ENCODE measurements around the gene SMO. TPM values are rescaled to one million over a fixed set of nuclear protein-coding genes. Genes with fewer than 3 reads are reported as not detected.

Gene SMO
- total RNA-seq, 1 experiment from 2014 or later, result not detected

DNA sequence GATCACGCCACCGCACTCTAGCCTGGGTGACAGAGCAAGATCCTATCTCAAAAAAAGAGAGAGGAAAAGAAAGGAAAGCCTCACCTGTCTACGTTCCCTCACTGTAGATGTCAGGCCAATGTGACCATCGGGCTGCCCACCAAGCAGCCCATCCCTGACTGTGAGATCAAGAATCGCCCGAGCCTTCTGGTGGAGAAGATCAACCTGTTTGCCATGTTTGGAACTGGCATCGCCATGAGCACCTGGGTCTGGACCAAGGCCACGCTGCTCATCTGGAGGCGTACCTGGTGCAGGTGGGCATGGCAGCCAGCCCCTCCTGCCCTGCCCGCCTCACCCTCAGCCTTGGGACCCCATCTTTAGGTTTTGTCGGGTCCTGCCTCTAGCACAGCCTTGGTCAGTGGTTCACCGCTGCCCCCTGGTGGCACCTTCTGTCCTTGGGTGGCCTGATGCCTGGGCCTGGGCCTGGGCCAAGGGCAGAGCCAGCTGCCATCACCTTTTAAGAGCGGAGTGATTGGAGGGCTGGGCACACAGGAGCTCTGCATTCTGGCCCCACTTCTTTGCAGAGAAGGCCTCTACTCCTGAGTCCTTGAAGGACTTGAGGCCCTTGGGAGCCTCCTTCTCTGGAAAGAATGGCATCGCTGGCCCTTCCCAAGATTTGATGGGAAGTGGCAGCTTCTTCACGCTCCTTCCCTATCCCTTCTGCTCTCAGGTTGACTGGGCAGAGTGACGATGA lies 22.0 kb downstream of the SMO start:
- intact Hi-C loops (cut with micrococcal nuclease), result loop anchor here (1.0 to 10.0 kb wide), 2 partner anchors 46 to 306 kb away; no protein-coding TSS in a partner anchor
- no peaks in the 10 kb centered on the region for H3K9me3 Mint-ChIP-seq (ENCODE audit: unreplicated experiment)
- H3K4me3 Mint-ChIP-seq (ENCODE audit: unreplicated experiment), result no peak overlapping the region
- H3K36me3 Mint-ChIP-seq (ENCODE audit: insufficient read depth, unreplicated experiment), result no peaks in the 10 kb centered on the region
- CTCF ChIA-PET, result interaction anchor here (0.5 to 5.1 kb wide), 17 partner anchors 9 to 785 kb away, joined by 3 to 72 read pairs (median 3); no protein-coding TSS in a partner anchor
- H3K4me1 Mint-ChIP-seq (ENCODE audit: insufficient read depth, unreplicated experiment), result no peaks in the 10 kb centered on the region
- DNase-seq (ENCODE audit: unreplicated experiment), result peak; percentile 69
- TF ChIP-seq, protein P1, sequence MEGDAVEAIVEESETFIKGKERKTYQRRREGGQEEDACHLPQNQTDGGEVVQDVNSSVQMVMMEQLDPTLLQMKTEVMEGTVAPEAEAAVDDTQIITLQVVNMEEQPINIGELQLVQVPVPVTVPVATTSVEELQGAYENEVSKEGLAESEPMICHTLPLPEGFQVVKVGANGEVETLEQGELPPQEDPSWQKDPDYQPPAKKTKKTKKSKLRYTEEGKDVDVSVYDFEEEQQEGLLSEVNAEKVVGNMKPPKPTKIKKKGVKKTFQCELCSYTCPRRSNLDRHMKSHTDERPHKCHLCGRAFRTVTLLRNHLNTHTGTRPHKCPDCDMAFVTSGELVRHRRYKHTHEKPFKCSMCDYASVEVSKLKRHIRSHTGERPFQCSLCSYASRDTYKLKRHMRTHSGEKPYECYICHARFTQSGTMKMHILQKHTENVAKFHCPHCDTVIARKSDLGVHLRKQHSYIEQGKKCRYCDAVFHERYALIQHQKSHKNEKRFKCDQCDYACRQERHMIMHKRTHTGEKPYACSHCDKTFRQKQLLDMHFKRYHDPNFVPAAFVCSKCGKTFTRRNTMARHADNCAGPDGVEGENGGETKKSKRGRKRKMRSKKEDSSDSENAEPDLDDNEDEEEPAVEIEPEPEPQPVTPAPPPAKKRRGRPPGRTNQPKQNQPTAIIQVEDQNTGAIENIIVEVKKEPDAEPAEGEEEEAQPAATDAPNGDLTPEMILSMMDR (IDR thresholded peaks at IDR 0.05; ENCODE audit: unreplicated experiment), result peak; percentile 79
- no peak overlapping the region for H3K27ac Mint-ChIP-seq (ENCODE audit: low read depth, unreplicated experiment)
- POLR2A ChIA-PET, result interaction anchor here (1.1 kb wide), 1 partner anchor 47 kb away, joined by 3 read pairs; no protein-coding TSS in a partner anchor
- peaks cover 21% of the 10 kb centered on the region for H3K27me3 Mint-ChIP-seq (ENCODE audit: insufficient read depth, unreplicated experiment)
- no TSS peak for BruUV-seq (replicated peaks)

DNA sequence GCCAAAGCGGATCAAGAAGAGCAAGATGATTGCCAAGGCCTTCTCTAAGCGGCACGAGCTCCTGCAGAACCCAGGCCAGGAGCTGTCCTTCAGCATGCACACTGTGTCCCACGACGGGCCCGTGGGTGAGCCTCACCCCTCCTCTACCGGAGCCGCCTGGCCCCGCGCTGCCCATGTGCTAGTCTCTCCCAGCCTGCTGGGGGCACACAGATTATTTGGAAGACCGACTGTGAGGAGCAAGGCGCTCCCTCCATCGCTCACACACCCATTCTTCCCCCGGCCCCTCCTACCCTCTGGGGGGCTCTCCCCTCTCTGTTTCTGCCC lies 22.5 kb downstream of the SMO start:
- ChIA-PET CTCF (interaction anchor here (0.5 to 5.1 kb wide), 10 partner anchors 24 to 785 kb away, joined by 3 to 72 read pairs (median 3); no protein-coding TSS in a partner anchor), POLR2A (interaction anchor here (1.1 kb wide), 1 partner anchor 47 kb away, joined by 3 read pairs; no protein-coding TSS in a partner anchor)
- Mint-ChIP-seq H3K4me1 (ENCODE audit: insufficient read depth, unreplicated experiment) (no peaks in the 10 kb centered on the region), H3K36me3 (ENCODE audit: insufficient read depth, unreplicated experiment) (no peaks in the 10 kb centered on the region), H3K27me3 (ENCODE audit: insufficient read depth, unreplicated experiment) (peaks cover 21% of the 10 kb centered on the region), H3K4me3 (ENCODE audit: unreplicated experiment) (no peak overlapping the region), H3K9me3 (ENCODE audit: unreplicated experiment) (no peaks in the 10 kb centered on the region), H3K27ac (ENCODE audit: low read depth, unreplicated experiment) (no peak overlapping the region)
- DNase-seq (ENCODE audit: unreplicated experiment), result no peak
- intact Hi-C loops (cut with micrococcal nuclease), result loop anchor here (1.0 to 10.0 kb wide), 2 partner anchors 47 to 306 kb away; no protein-coding TSS in a partner anchor
- no TSS peak for BruUV-seq (replicated peaks)
- TF ChIP-seq, protein P1 (IDR thresholded peaks at IDR 0.05; ENCODE audit: unreplicated experiment), result no peak

GRCh38 chr7:129212126-129212525 lies 23.7 kb downstream of the SMO start:
- BruUV-seq (replicated peaks), result no TSS peak
- intact Hi-C loops (cut with micrococcal nuclease), result loop anchor here (10.0 kb wide), 1 partner anchor 307 kb away; no protein-coding TSS in a partner anchor
- no peaks in the 10 kb centered on the region for H3K9me3 Mint-ChIP-seq (ENCODE audit: unreplicated experiment)
- no peak overlapping the region for H3K27ac Mint-ChIP-seq (ENCODE audit: low read depth, unreplicated experiment)
- H3K36me3 Mint-ChIP-seq (ENCODE audit: insufficient read depth, unreplicated experiment), result no peaks in the 10 kb centered on the region
- no peak for DNase-seq (ENCODE audit: unreplicated experiment)
- ChIA-PET CTCF (interaction anchor here (0.8 to 5.1 kb wide), 2 partner anchors 47 to 55 kb away, joined by 3 to 72 read pairs; no protein-coding TSS in a partner anchor), POLR2A (interaction anchor here (0.6 kb wide), 1 partner anchor 12 kb away, joined by 3 read pairs; no protein-coding TSS in a partner anchor)
- no peaks in the 10 kb centered on the region for H3K4me1 Mint-ChIP-seq (ENCODE audit: insufficient read depth, unreplicated experiment)
- H3K4me3 Mint-ChIP-seq (ENCODE audit: unreplicated experiment), result no peak overlapping the region
- TF ChIP-seq, protein P1 (IDR thresholded peaks at IDR 0.05; ENCODE audit: unreplicated experiment), result no peak
- H3K27me3 Mint-ChIP-seq (ENCODE audit: insufficient read depth, unreplicated experiment), result peaks cover 17% of the 10 kb centered on the region

- ChIA-PET POLR2A (interaction anchor here (0.6 kb wide), 1 partner anchor 13 kb away, joined by 3 read pairs; no protein-coding TSS in a partner anchor), CTCF (interaction anchor here (0.6 to 5.1 kb wide), 3 partner anchors 47 to 257 kb away, joined by 3 to 72 read pairs (median 7); no protein-coding TSS in a partner anchor)
- Mint-ChIP-seq H3K4me1 (ENCODE audit: insufficient read depth, unreplicated experiment) (no peaks in the 10 kb centered on the region), H3K4me3 (ENCODE audit: unreplicated experiment) (no peak overlapping the region), H3K27ac (ENCODE audit: low read depth, unreplicated experiment) (no peak overlapping the region), H3K27me3 (ENCODE audit: insufficient read depth, unreplicated experiment) (peaks cover 12% of the 10 kb centered on the region), H3K9me3 (ENCODE audit: unreplicated experiment) (no peaks in the 10 kb centered on the region), H3K36me3 (ENCODE audit: insufficient read depth, unreplicated experiment) (no peaks in the 10 kb centered on the region)
- TF ChIP-seq, protein P1 (IDR thresholded peaks at IDR 0.05; ENCODE audit: unreplicated experiment), result no peak
- BruUV-seq (replicated peaks), result no TSS peak
- intact Hi-C loops (cut with micrococcal nuclease), result loop anchor here (10.0 kb wide), 1 partner anchor 308 kb away; no protein-coding TSS in a partner anchor
- DNase-seq (ENCODE audit: unreplicated experiment), result no peak
These were observed 24.2 kb downstream of the SMO start for GRCh38 chr7:129212596-129212995.
